Endothelial cell of umbilical vein (primary cell): ENCODE measurements around the gene FMN2.

Experiments used
- CTCF ChIP-seq, 2 donors: IDR thresholded peaks; 1 replicate in 1 of 2; 2 replicates in 1 of 2; pipeline ENCODE4 v1.5.1; 2011; ENCODE audit warnings: low read length in 2 of 2, mild to moderate bottlenecking in 2 of 2, moderate library complexity in 2 of 2, control low read depth in 1 of 2, inconsistent platforms in 1 of 2, low read depth in 1 of 2; ENCODE audit not compliant: insufficient read depth in 1 of 2; ENCODE audit errors: extremely low read depth in 1 of 2
- EZH2 ChIP-seq: IDR thresholded peaks from 2 replicates; pipeline ENCODE4 v1.6.1; 2012; ENCODE audit warnings: borderline replicate concordance, low read depth, mild to moderate bottlenecking, moderate library complexity, low read length, inconsistent platforms; ENCODE audit not compliant: severe bottlenecking
- FOS ChIP-seq: IDR thresholded peaks from 2 replicates; pipeline ENCODE4 v1.6.1; 2011; ENCODE audit warnings: mild to moderate bottlenecking, low read length, moderate library complexity, borderline replicate concordance; ENCODE audit not compliant: insufficient read depth
- GATA2 ChIP-seq: IDR thresholded peaks from 2 replicates; pipeline ENCODE4 v1.7.0; 2011; ENCODE audit warnings: low read depth, mild to moderate bottlenecking, moderate library complexity, mixed read lengths, low read length; ENCODE audit not compliant: insufficient read length, insufficient read depth
- JUN ChIP-seq: IDR thresholded peaks from 2 replicates; pipeline ENCODE4 v1.6.1; 2011; ENCODE audit warnings: borderline replicate concordance, low read depth; ENCODE audit not compliant: insufficient read length, insufficient read depth
- MAX ChIP-seq: IDR thresholded peaks from 2 replicates; pipeline ENCODE4 v1.6.1; 2011; ENCODE audit not compliant: insufficient read depth, insufficient read length
- MYC ChIP-seq: IDR thresholded peaks from one replicate; pipeline ENCODE4 v1.6.1; 2011; ENCODE audit warnings: mild to moderate bottlenecking, low read depth, low read length
- POLR2A ChIP-seq: IDR thresholded peaks from 2 replicates; pipeline ENCODE4 v1.6.1; 2012; ENCODE audit warnings: low read depth, mild to moderate bottlenecking, control low read depth, low read length
- POLR2AphosphoS5 ChIP-seq: IDR thresholded peaks from 2 replicates; pipeline ENCODE4 v1.6.1; 2012; ENCODE audit warnings: low read depth, mild to moderate bottlenecking, control low read depth, low read length, moderate library complexity; ENCODE audit not compliant: insufficient read depth

GRCh38 chr1:240091614-240092300 lies at the start of gene FMN2:
- TF ChIP-seq CTCF (IDR thresholded peaks at IDR 0.05; ENCODE audit: extremely low read depth in 1 of 2, insufficient read depth in 1 of 2, low read depth in 1 of 2, low read length in 2 of 2) (no peak), POLR2A (no peak), POLR2AphosphoS5 (no peak), MAX (no peak), EZH2 (peak; percentile 86), JUN (no peak), FOS (no peak), MYC (no peak), GATA2 (no peak)
